GM12892 (cell line): ENCODE results near the gene TAS2R60.

Source experiments
- POLR2A ChIP-seq: IDR thresholded peaks from 2 replicates; pipeline ENCODE4 v1.6.1; 2011; ENCODE audit warnings: low read depth, low read length, control low read depth
- POLR2AphosphoS5 ChIP-seq: IDR thresholded peaks from 2 replicates; pipeline ENCODE4 v1.6.1; 2011; ENCODE audit warnings: low read depth, low read length, control low read depth
- TAF1 ChIP-seq: IDR thresholded peaks from 2 replicates; pipeline ENCODE4 v1.6.1; 2011; ENCODE audit warnings: low read depth, mild to moderate bottlenecking, control low read depth, low read length, borderline replicate concordance

GRCh38 chr7:143444063-143444782, 970 bp downstream of the TAS2R60 start:
- TF ChIP-seq POLR2A (no peak), POLR2AphosphoS5 (no peak), TAF1 (no peak)
